Activated T-helper 1 cell treated with Interleukin-2 at 50 U/mL for 16 hours (primary cell): ENCODE measurements around the gene CHAD.

Experiments
- DNase-seq: peaks from one replicate; pipeline ENCODE4 v3.0.0-alpha.2; 2020; ENCODE audit warnings: low read depth

CHAD gene, protein sequence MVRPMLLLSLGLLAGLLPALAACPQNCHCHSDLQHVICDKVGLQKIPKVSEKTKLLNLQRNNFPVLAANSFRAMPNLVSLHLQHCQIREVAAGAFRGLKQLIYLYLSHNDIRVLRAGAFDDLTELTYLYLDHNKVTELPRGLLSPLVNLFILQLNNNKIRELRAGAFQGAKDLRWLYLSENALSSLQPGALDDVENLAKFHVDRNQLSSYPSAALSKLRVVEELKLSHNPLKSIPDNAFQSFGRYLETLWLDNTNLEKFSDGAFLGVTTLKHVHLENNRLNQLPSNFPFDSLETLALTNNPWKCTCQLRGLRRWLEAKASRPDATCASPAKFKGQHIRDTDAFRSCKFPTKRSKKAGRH

DNA sequence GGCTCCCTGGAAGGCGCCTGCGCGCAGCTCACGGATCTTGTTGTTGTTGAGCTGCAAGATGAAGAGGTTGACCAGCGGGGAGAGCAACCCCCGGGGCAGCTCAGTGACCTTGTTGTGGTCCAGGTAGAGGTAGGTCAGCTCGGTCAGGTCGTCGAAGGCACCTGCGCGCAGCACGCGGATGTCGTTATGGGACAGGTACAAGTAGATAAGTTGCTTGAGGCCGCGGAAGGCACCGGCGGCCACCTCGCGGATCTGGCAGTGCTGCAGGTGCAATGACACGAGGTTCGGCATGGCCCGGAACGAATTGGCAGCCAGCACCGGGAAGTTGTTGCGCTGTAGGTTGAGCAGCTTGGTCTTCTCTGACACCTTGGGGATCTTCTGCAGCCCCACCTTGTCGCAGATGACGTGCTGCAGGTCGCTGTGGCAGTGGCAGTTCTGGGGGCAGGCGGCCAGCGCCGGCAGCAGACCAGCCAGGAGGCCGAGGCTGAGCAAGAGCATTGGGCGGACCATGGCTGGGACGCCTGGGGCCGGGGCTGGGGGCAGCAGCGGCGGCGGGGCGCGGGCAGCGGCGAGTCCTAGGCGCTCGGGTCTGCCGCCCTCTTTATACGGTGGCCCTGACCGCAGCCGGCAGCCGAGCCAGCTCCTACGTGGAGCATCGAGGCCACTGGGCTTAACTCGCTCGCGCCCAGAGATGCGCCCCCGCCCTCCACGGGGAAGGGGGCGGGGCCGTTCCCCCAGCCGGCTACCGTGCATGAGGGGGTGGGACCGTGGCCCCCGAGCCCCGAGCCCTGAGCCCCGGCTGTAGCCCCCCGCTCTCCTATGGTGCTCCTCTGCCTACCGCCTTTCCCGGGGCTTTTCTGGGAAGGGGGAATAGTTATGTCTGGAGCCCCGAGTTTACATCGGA lies at the start of gene CHAD:
CHAD (minus strand) TSS at position 577 of the 904 bp plus-strand sequence; CDS start at position 510, 67 bp downstream.
- DNase-seq, result no peak

DNA sequence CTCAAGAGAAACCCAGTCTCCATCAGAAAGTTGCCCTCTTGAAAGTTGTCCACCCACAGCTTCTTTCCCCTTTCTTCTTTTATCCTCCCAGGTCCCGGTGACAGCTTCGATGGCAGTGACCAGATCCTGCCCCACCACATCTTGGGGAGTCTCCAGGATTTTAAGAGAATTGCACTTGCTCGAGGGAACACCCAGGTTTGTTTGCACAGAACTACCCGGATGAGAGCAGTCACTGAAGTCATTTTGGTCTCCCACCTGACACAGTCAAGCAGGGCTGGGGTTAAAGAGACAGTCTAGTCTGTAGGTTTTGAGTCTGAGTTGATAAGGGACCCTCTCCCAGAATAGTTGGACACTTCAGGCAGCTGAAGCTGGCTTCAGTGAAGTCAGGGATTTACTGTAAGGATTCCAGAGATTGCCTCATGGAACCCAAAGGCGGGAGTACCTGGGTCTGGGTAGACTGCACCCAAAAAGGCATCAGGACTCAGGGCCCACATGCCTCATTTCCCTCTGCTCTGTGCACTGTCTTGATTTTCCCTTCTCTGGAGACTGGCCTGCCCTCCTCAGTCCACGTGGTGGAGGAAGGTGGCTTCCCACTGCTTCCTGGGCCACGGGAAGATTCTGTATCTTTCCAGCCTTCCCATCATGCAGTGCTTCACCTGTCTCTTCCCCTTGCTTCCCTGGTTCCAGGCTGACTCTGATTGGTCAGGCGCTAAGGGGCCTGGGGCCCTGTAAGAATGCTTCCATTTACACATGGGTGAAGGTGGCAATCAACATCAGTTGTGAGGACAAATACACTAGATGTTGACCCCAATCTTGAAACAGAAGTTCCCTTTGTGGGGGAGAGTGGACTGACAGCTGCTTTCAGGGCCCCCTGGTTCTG lies 49.1 kb upstream of the CHAD start:
- no peak for DNase-seq

DNA sequence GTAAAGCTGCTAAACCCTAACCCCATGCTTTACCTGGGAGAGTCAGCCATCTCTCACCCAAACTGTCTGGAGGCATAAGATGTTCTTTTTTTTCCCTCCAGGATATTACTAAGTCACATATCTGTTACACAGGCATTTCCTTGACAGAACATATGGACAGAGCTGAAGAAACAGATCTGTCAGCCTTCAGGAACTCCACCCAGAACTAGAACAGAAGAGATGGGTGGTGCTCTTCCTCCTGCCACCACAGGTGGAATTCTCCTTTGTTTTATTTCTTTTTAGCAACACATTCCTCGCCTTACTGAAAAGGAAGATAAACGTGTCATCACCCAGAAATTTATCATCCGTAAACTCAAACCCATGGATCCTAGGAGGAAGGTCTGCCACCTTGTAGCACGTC lies 48.3 kb upstream of the CHAD start:
- no peak for DNase-seq

DNA sequence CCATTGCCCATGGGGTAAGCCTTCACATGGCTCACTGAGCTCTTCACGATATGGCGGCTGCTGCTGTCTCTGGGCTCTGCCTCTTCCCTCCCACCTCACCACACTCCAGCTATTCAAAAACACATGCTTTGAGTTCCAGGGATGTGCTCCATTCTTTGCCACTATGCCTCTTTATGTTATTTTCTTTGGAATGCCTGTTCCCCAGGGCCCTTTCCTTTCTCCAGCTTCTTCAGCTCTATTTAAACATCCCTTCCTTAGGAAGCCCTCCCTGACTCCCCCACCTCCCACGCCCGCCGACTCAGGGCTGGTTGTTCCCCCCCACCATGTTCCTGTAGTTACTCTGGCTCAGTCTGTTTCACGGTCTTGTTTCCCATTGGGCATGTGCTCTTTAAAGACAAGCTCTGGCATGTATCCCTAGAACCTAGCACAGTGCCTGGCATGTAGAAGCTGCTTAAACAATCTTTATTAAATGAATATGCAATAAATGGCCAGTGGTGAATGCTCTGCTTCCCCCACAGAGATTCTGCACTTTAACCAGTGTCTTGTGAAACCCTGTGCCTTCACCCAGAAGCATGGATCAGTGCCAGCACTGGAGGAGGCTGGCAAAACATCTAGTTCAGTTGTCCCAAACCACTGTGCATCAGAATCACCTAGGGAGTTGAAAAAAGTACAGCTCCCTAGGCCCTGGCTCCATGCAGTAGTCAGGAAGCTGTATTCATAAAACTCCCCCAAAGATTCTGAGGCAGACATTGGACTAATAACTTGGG lies 46.4 kb upstream of the CHAD start:
- no peak for DNase-seq

DNA sequence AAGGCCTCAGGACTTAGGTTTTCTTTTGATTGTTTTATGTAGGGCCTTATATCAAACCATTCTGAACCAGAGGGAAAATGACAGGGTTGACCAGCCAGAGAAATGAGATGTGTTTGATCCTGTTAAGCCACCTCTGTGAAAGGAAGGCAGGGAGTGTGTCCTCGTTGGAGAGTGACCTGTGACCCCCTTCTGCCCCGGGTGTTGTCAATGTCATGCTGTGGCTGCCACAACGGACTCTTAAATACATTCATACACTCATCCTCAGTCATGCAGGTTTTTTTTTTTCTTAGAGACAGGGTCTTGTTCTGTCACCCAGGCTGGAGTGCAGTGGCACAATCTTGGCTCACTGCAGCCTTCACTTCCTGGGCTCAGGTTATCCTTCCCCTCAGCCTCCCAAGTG lies 45.7 kb upstream of the CHAD start:
- no peak for DNase-seq

DNA sequence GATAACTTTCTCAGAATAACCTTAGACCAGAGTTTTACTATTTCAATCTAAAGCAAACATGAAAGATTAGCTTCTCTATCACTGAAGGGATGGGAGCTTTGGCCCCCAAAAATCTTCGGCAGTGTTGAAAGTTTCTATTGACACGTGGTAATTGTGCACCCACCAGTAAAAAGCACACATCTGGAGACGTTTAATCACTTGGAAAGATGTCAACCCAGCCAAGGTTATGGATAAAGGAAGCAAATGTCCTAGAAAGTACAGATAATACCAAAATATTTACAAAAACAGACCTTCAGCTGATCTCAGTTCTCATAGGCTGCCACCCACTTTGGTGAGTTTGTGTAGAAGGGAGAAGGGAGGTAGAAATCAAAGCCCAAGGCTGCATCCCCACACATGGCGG lies 44.8 kb upstream of the CHAD start:
- no peak for DNase-seq

DNA sequence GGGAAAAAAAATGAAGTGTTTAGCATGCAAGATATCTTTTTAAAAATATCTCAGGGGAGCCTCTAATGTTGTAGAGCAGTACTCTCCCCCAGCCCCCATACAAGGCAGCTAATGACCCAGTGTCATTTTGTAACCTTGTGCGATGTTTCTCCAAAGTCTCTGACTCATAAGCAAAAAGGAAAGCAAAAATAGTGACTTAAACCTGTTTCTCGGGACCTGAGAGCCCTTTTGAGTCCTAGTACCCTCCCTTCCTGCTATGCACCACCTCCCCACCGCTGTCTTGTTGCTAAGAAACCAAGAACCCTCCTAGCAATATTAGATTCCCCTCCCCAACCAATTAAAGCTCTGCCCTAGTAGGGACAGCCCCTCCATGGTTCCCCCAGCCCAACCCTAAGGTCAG lies 42.4 kb upstream of the CHAD start:
- DNase-seq, result no peak

DNA sequence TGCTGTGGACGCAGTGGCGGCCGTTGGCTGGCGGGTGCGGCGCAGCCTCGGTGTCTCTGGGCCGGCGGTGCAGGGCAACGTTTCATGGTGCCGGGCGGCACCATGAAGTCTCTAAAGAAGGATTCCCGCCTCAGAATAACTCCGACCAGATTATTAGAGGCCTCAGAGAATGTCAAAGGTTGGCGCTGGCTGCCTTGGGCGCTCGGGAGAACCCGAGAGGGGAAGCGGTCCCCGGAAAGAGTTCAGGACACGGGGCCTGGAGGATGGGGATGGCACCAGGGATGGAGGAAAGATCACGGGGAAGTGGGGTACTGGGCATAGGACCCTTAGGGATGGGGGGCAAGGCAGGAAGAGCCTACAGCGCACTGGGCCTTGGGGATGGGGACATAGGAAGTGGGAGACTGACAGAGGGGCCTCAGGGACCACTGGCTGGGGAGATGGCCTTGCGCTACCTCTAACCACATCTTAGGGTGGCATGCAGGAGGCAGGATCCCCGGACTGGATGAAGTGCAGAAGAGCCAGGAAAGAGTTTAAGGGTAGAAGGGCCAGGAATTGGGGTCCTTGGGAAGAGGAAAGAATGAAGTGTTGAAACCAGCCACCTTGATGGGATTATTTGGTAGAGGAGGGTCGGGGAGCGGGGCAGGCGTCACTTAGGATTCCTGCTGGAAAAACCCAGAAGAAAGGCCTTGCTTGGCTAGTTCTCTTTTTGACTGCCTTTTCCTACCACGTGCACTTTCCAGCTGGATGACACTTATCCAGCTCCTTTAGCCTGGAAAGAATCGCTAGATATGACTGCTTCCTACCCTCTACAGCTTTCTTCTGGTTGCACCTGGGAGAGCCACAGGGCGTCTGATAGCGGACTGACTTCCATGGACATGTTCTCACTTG lies 40.1 kb upstream of the CHAD start:
- DNase-seq, result no peak

DNA sequence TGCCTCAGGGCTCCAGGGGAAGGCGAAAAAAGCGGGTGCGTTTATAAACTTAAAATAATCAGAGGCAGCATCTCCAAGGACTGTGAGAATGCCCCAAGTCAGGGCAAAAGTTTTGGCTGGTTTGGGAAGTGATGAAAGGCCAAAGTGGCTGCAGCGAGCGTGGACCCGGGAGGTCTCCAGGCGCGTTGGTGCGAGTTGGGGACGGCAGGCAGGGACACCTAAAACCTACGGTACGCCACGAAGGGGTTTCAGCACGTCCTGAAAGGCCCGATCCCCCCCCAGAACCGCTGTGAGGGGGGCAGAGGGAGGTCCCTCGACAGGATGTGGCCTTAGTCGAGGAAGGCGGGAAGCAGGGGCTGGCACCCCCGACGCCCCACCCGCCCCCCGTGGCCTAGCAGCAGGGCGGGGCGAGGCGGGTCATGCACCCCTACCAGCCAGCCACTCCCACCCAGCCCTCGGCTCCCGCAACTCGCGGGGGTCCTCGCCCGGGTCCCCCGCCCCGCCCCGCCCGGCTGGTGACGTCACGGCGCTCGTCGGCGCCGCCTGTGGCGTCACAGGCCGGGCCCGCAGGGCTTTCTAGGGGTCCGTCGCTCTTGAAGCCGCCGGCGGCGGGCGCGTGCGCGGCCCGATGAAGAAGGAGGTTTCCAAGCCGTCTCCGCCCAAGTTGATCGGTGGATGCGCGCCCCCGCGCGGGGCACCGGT lies 39.3 kb upstream of the CHAD start, which contains the start of gene MYCBPAP:
MYCBPAP (plus strand) TSS at position 569 of the 702 bp plus-strand sequence. CDS start 236 bp downstream, outside the sequence.
- DNase-seq, result peak; percentile 48

DNA sequence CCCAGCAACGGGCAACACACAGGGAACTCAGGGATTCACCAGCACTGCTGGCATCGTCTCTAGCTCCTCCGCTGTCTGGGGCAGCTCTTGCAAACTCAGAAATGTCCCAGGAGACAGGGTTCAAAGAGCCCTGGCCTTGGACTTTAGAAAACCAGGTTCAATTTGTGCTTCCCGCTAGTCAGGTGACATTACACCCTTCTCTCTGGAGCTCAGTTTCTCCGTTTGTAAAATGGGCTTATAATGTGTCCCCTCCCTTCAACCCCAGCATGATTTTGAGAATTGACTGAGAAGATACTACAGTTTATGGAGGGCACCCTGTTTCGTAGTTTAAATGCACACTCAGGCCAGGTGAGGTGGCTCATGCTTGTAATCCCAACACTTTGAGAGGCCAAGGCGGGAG lies 37.6 kb upstream of the CHAD start:
- no peak for DNase-seq

DNA sequence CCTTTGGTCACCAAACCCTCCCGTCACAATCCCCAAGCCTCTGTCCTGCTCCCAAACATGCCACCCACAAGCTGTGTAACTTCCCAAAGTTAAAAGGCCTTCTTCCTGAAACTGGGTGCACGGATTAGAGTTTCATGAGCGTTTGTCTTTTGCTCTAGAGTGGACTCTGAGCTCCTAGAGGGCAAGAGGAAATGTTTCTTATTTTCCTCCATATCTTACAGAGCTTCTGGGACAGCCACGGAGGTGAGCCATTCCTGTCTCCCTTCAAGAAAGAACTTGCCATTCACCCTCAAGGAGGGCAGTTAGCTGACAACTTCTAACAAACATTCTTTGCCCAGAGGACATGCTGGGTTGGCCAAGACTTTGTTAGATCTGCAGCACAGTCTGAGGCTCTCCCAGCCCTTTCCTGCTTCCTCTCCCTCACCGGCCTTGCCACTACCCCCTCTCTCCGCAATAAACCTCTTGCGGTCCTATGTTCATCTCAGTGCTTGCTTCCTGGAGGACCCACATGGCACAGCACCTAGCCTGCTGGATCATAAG lies 37.0 kb upstream of the CHAD start:
- no peak for DNase-seq

DNA sequence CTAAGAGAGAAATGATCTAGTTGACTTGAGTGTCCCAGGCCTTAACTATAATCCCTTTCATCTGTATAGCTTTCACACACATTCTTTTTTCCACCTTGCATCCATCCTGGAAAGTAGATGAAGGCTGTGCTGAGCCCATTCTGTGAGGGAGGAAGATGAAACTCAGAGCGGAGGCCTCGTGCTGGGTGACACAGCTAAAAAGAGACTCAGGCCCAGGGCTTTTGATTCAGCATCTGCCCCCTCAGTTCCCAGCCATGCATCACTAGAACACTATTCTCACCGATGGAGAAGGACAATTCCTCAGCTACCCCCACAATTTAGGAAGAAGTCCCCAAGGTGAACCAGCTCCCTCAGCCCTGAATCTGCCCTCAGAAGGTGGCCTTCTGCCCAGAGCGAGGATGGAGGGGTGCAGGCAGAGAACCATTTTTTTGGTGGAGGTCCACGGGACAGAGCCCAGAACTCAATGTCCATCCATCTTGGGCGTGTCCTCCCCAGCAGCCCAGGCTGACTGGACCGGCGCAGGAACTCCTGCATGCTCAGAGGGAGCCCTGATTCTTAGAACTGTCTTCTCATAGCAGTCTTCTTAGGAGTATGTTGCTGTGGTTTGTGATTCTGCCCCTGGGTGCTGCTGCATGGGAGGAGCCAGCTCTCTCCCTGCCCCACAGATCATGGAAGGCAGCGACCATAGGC lies 33.8 kb upstream of the CHAD start:
- DNase-seq, result no peak

DNA sequence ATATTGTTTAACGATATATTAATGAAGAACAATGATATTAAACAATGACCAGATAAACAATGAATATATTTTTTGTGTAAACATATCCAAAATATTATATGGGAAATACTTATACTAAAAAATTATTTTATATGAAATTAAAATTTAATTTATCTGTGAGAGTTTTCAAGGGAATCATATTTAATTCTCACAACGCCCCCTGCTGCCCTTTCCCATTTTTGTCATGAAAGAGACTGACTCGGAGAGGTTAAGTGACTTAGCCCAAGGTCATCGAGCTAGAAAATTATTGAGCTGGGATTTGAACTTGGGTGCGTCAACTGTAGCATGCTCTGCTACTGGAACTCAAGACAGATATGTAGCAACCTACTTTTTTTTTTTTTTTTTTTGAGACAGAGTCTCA lies 32.4 kb upstream of the CHAD start:
- DNase-seq, result no peak

DNA sequence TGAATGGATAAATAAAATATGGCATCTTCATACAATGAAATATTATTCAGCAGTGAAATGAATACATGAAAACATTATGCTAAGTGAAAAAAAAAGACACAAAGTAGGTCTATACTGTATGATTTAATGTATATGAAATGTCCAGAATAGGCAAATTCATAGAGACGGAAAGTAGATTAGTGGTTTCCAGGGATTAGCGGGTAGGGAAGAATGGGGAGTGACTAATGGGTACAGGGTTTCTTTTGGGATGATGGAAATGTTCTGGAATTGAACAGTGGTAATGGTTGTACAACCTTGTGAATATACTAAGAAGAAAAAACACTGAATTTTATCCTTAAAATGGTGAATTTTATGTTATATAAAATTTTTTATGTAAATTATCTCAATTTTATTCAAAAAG lies 31.0 kb upstream of the CHAD start:
- no peak for DNase-seq

DNA sequence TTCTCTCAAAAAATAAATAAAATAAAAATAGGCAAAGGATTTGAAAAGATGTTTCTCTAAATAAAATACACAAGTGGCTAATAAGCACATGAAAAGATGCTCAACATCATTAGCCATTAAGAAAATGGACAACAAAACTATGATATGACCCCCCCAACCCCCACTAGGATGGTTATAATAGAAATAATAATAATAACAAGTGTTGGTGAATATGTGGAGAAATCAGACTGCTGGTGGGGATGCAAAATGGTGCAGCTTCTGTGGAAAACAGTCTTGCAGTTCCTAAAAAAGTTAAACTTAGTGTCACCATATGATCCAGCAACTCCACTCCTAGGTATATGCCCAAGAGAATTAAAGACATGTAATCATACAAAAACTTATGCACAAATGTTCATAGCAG lies 30.6 kb upstream of the CHAD start:
- DNase-seq, result no peak

DNA sequence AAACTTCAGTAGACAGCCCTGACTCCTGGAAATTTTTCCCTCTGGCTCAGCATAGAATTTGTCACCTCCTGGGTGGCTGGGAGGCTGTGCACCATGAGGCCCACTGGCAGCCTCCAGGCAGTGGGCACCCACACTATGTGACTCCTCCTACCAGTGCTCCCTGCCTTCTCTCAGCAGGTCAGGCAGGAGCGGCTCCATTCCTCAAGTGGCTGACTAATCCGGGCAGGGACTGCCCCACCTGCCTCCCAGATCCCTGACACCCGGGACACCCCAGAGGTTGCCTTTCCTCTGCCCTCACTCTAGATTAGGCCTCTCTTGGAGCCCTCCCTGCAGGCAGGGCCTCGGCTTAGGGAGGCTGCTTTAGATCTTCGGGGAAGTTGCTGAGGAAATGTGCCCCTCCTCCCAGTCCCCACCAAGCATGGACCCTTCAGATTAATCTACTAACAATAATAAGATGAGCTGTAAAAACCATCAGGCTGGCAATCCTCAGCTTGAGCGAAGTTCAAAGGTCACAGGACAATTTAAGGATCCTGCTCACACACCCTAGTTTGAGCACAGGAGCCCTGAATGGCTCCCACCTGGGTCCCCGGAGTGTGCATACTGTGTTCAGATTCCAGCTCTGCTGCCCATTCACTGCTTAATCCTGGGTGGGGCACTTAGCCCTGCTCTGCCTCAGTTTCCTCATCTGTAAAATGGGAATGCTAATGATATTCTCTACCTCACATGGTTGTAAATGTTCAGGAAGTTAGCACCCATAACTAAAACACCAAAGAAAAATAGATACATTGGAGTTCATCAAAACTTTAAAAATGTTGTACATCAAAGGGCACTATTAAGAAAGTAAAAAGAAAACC lies 29.6 kb upstream of the CHAD start:
- DNase-seq, result no peak

DNA sequence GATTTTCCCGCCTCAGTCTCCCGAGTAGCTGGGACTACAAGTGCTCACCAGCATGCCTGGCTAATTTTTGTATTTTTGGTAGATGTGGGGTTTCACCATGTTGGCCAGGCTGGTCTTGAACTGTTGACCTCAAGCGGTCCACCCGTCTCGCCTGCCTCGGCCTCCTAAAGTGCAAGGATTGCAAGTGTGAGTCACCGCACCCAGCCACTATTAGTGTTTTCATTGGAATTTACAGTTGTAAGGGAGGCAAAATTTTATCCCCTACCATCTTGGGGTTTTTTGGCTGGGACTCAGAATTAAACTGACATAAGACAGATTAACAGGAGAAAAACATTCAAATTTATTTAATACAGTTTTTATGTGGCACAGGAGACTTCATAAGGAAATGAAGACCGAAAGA lies 27.2 kb upstream of the CHAD start:
- no peak for DNase-seq
